A549 (cell line): ENCODE data around the gene PLXNA3. TPM values are rescaled to one million over a fixed set of nuclear protein-coding genes. Genes with fewer than 3 reads are reported as not detected.

ENCODE experiments used
- ATAC-seq, 2 experiments: fragments of 200-7000 bp in 1 of 2; fragments of >200 bp in 1 of 2; cut with Nextera tagmentation in 1 of 2; cut with Tn5 transposase in 1 of 2; 3 replicates each; pipeline versions ENCODE4 v1.8.0 to v1.9.1; 2018 to 2020; ENCODE audit warnings: mild to moderate bottlenecking in 1 of 2, moderate library complexity in 1 of 2
- CTCF ChIA-PET: fragments of 300-600 bp; sonication (Branson Sonifier 250); formaldehyde crosslinking; extraction: SDS; loops from one replicate; lab custom pipeline; 2021; ENCODE audit warnings: antibody characterized with exemption, inconsistent platforms; lab: Yijun Ruan, JAX
- POLR2A ChIA-PET: fragments of 350-600 bp; formaldehyde crosslinking; extraction: SDS; loops from one replicate; lab custom pipeline; 2021; ENCODE audit warnings: antibody characterized with exemption, inconsistent platforms; lab: Yijun Ruan, JAX
- DNase-seq, 2 experiments: peaks; one replicate each; pipeline versions ENCODE4 v3.0.0 to v3.0.0-alpha.2; 2011 to 2016; ENCODE audit warnings: low read depth in 1 of 2, low spot score in 1 of 2
- FAIRE-seq: peaks from 2 replicates; lab custom pipeline; 2011; peaks lifted over from hg19 to GRCh38; lab: Jason Lieb, UNC
- H3K27ac ChIP-seq, 2 experiments: fragments of >200 bp; sonication (Bioruptor Twin); formaldehyde crosslinking; 3 replicates each; pipeline ENCODE4 v1.5.1; 2016 to 2017
- H3K4me1 ChIP-seq: fragments of >200 bp; sonication (Bioruptor Twin); formaldehyde crosslinking; 3 replicates; pipeline ENCODE4 v1.6.1; 2016
- H3K4me2 ChIP-seq: fragments of >200 bp; sonication (Bioruptor Twin); formaldehyde crosslinking; 3 replicates; pipeline ENCODE4 v1.6.1; 2016
- H3K4me3 ChIP-seq: fragments of >200 bp; sonication (Bioruptor Twin); formaldehyde crosslinking; 3 replicates; pipeline ENCODE4 v1.5.1; 2016
- H3K9me3 ChIP-seq: fragments of >200 bp; sonication (Bioruptor Twin); formaldehyde crosslinking; 3 replicates; pipeline ENCODE4 v1.6.1; 2016
- BHLHE40 ChIP-seq: IDR thresholded peaks from 2 replicates; pipeline ENCODE4 v1.6.1; 2012; ENCODE audit warnings: low read depth, low read length, inconsistent platforms
- CBX2 ChIP-seq: fragments of 200-600 bp; sonication (generic); IDR thresholded peaks from 2 replicates; pipeline ENCODE4 v1.6.1; 2016; ENCODE audit warnings: low read depth, mild to moderate bottlenecking, borderline replicate concordance
- CBX8 ChIP-seq: fragments of 200-600 bp; sonication (generic); IDR thresholded peaks from 2 replicates; pipeline ENCODE4 v1.6.1; 2016
- CHD2 ChIP-seq: fragments of 150-350 bp; IDR thresholded peaks from 2 replicates; pipeline ENCODE4 v1.6.1; 2014; ENCODE audit warnings: low read length; ENCODE audit not compliant: partially characterized antibody
- CHD4 ChIP-seq: fragments of 200-600 bp; sonication (generic); IDR thresholded peaks from 2 replicates; pipeline ENCODE4 v1.6.1; 2016; ENCODE audit warnings: antibody characterized with exemption, mild to moderate bottlenecking, borderline replicate concordance
- EHF ChIP-seq: fragments of 250-450 bp; sonication (Bioruptor Pico); IDR thresholded peaks from 2 replicates; pipeline ENCODE4 v1.5.0; 2020; ENCODE audit warnings: mild to moderate bottlenecking
- HEYL ChIP-seq: fragments of 250-450 bp; sonication (Bioruptor Pico); IDR thresholded peaks from 2 replicates; pipeline ENCODE4 v1.8.0; 2021; ENCODE audit warnings: mild to moderate bottlenecking, moderate library complexity
- HOXB13 ChIP-seq: fragments of 250-450 bp; sonication (Bioruptor Pico); IDR thresholded peaks from 2 replicates; pipeline ENCODE4 v1.5.0; 2020; ENCODE audit warnings: low read depth, mild to moderate bottlenecking, moderate library complexity
- NPAS2 ChIP-seq: fragments of 250-450 bp; sonication (Bioruptor Pico); IDR thresholded peaks from 2 replicates; pipeline ENCODE4 v1.8.0; 2022; ENCODE audit warnings: mild to moderate bottlenecking, moderate library complexity, borderline replicate concordance
- NR3C1 ChIP-seq: fragments of >200 bp; sonication (Bioruptor Twin); formaldehyde crosslinking; IDR thresholded peaks from 3 replicates; pipeline ENCODE4 v1.6.1; 2017
- RARB ChIP-seq: fragments of 250-450 bp; sonication (Bioruptor Pico); IDR thresholded peaks from 2 replicates; pipeline ENCODE4 v1.8.0; 2021; ENCODE audit warnings: mild to moderate bottlenecking, moderate library complexity
- ZC3H11A ChIP-seq: fragments of 450-650 bp; IDR thresholded peaks from 2 replicates; pipeline ENCODE4 v1.6.1; 2014; ENCODE audit warnings: antibody characterized with exemption, mild to moderate bottlenecking
- ZFP36 ChIP-seq: fragments of 450-650 bp; IDR thresholded peaks from 2 replicates; pipeline ENCODE4 v1.6.1; 2014; ENCODE audit warnings: borderline replicate concordance; ENCODE audit not compliant: partially characterized antibody
- ZSCAN20 ChIP-seq: fragments of 250-450 bp; sonication (Bioruptor Pico); IDR thresholded peaks from 2 replicates; pipeline ENCODE4 v1.8.0; 2022; ENCODE audit warnings: mild to moderate bottlenecking, moderate library complexity
- WGBS: methylation state at CpG from one replicate; pipeline ENCODE4 v1.1.6; 2017; ENCODE audit errors: missing lambda C conversion rate; 5-methylcytosine and 5-hydroxymethylcytosine counted together
- polyA plus RNA-seq, 4 experiments: library from polyadenylated mRNA; depleted of rRNA in 3 of 4; stranded (reverse); fragments of >200 nt; fragmentation: RNase III in 1 of 4; extraction: RNeasy Plus Mini Kit Qiagen cat#74134 plus additional on column Dnase treatment in 1 of 4; gene quantifications; 2 replicates in 3 of 4; 3 replicates in 1 of 4; pipeline ENCODE4 v1.2.3, GENCODE V29; 2011 to 2017
- TF ChIP-seq, protein P1 (sequence below): IDR thresholded peaks from 2 replicates; pipeline ENCODE4 v1.6.1; 2012; ENCODE audit warnings: low read depth, borderline replicate concordance
- TF ChIP-seq, protein P2 (sequence below): IDR thresholded peaks from 2 replicates; pipeline ENCODE4 v1.6.1; 2012
- TF ChIP-seq, protein P3 (sequence below): fragments of 450-650 bp; IDR thresholded peaks from 2 replicates; pipeline ENCODE4 v1.6.1; 2014; ENCODE audit warnings: antibody characterized with exemption
- TF ChIP-seq, protein P4 (sequence below): fragments of >200 bp; sonication (Bioruptor Twin); formaldehyde crosslinking; IDR thresholded peaks from 3 replicates; pipeline ENCODE4 v1.6.1; 2016
- TF ChIP-seq, protein P5 (sequence below): fragments of 250-450 bp; sonication (Bioruptor Pico); IDR thresholded peaks from 2 replicates; pipeline ENCODE4 v1.5.0; 2020; ENCODE audit warnings: low read depth, mild to moderate bottlenecking, moderate library complexity
- TF ChIP-seq, protein P6 (sequence below): fragments of >200 bp; sonication (Bioruptor Twin); formaldehyde crosslinking; IDR thresholded peaks from 3 replicates; pipeline ENCODE4 v1.5.1; 2016

PLXNA3 gene
- polyA plus RNA-seq, 2 of the 4 experiments (the other 2 are of a cell fraction), result 3.4 to 10.1 TPM

DNA sequence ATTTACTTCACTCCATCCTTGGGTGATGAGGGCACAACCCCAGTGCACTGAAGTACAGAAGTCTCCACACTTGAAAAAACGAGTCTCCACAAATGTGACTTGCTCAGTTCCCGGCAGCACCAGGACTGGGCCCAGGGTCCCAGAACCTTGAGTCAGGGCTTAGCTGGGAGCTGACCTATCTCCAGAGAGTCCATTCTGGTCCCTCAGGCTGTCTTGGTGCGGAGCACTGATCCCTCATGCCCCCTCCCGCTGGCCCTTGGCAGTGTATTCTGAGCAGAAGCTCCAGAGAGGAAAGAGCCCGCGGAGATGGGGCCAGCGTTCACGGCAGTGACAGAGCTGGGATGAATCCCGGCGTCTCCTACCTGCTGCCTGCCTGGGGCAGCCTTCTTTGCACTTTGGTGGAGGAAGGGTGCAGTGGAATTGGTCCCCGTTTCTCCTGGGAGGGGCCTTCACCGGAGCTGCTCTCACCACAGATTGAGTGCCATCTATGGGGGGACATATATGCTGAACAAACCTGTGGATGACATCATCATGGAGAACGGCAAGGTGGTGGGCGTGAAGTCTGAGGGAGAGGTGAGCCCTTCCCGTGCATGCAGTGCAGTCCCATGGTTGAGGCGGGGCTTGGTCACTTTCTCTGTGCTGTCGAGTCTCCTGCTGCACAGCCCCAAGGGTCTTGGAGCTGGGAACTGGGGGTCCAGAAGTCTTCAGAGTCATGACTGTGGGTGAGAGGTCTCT is 17.3 kb upstream of the PLXNA3 start:
- DNase-seq (no peak), ATAC-seq (no peak), FAIRE-seq (no peak)
- TF ChIP-seq NR3C1 (no peak), RARB (CRISPR knock-in tag) (no peak), ZSCAN20 (CRISPR knock-in tag) (no peak), CBX8 (no peak), ZC3H11A (no peak), HEYL (CRISPR knock-in tag) (no peak), EHF (CRISPR knock-in tag) (no peak)
- TF ChIP-seq, protein P1, sequence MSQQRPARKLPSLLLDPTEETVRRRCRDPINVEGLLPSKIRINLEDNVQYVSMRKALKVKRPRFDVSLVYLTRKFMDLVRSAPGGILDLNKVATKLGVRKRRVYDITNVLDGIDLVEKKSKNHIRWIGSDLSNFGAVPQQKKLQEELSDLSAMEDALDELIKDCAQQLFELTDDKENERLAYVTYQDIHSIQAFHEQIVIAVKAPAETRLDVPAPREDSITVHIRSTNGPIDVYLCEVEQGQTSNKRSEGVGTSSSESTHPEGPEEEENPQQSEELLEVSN, result no peak
- TF ChIP-seq, protein P2, sequence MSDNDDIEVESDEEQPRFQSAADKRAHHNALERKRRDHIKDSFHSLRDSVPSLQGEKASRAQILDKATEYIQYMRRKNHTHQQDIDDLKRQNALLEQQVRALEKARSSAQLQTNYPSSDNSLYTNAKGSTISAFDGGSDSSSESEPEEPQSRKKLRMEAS, result no peak
- TF ChIP-seq, protein P3, sequence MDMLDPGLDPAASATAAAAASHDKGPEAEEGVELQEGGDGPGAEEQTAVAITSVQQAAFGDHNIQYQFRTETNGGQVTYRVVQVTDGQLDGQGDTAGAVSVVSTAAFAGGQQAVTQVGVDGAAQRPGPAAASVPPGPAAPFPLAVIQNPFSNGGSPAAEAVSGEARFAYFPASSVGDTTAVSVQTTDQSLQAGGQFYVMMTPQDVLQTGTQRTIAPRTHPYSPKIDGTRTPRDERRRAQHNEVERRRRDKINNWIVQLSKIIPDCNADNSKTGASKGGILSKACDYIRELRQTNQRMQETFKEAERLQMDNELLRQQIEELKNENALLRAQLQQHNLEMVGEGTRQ, result no peak
- 93% methylated on average over 12 of the region's 17 CpGs for WGBS
- H3K27ac ChIP-seq, result no peak overlapping the region
- H3K4me1 ChIP-seq, result peaks cover 24% of the 10 kb centered on the region
- H3K4me3 ChIP-seq, result no peak overlapping the region
- H3K4me2 ChIP-seq, result no peak overlapping the region
- POLR2A ChIA-PET, result interaction anchor here (0.7 kb wide), 1 partner anchor 18 kb away, joined by 6 read pairs; no protein-coding TSS in a partner anchor
- no peaks in the 10 kb centered on the region for H3K9me3 ChIP-seq
- CTCF ChIA-PET, result interaction anchor here (0.8 to 1.2 kb wide), 2 partner anchors 13 to 42 kb away, joined by 3 to 4 read pairs; partner anchors contain the start of gene ATP6AP1

DNA sequence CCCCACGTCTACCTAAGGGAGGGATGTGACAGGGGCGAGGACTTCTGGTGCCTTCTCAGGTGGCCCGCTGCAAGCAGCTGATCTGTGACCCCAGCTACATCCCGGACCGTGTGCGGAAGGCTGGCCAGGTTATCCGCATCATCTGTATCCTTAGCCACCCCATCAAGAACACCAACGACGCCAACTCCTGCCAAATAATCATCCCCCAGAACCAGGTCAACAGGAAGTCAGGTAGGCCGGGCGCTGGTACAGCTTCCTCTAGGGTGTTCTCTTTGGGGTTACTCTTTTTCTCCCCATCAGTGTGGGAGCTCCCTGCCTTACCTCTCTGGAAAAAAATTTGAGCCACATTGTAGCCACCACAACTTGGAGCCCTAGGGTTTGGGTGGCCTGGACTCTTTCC is 16.5 kb upstream of the PLXNA3 start:
- no peak for ATAC-seq
- no peak for DNase-seq
- ChIA-PET CTCF (interaction anchor here (1.1 to 1.2 kb wide), 2 partner anchors 12 to 14 kb away, joined by 3 read pairs; partner anchors contain the start of gene ATP6AP1), POLR2A (no interaction called here)
- Histone ChIP-seq H3K4me3 (no peak overlapping the region), H3K9me3 (no peaks in the 10 kb centered on the region), H3K4me1 (peaks cover 21% of the 10 kb centered on the region), H3K4me2 (no peak overlapping the region), H3K27ac (no peak overlapping the region)
- TF ChIP-seq EHF (CRISPR knock-in tag) (no peak), CHD4 (no peak), CBX2 (no peak), ZSCAN20 (CRISPR knock-in tag) (no peak), NR3C1 (no peak), HOXB13 (CRISPR knock-in tag) (no peak), NPAS2 (CRISPR knock-in tag) (no peak), BHLHE40 (no peak), CHD2 (no peak), ZFP36 (no peak)
- TF ChIP-seq, protein P1, result no peak
- TF ChIP-seq, protein P4, sequence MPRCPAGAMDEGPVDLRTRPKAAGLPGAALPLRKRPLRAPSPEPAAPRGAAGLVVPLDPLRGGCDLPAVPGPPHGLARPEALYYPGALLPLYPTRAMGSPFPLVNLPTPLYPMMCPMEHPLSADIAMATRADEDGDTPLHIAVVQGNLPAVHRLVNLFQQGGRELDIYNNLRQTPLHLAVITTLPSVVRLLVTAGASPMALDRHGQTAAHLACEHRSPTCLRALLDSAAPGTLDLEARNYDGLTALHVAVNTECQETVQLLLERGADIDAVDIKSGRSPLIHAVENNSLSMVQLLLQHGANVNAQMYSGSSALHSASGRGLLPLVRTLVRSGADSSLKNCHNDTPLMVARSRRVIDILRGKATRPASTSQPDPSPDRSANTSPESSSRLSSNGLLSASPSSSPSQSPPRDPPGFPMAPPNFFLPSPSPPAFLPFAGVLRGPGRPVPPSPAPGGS, result no peak
- TF ChIP-seq, protein P5, sequence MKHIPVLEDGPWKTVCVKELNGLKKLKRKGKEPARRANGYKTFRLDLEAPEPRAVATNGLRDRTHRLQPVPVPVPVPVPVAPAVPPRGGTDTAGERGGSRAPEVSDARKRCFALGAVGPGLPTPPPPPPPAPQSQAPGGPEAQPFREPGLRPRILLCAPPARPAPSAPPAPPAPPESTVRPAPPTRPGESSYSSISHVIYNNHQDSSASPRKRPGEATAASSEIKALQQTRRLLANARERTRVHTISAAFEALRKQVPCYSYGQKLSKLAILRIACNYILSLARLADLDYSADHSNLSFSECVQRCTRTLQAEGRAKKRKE (CRISPR knock-in tag), result no peak
- TF ChIP-seq, protein P6, sequence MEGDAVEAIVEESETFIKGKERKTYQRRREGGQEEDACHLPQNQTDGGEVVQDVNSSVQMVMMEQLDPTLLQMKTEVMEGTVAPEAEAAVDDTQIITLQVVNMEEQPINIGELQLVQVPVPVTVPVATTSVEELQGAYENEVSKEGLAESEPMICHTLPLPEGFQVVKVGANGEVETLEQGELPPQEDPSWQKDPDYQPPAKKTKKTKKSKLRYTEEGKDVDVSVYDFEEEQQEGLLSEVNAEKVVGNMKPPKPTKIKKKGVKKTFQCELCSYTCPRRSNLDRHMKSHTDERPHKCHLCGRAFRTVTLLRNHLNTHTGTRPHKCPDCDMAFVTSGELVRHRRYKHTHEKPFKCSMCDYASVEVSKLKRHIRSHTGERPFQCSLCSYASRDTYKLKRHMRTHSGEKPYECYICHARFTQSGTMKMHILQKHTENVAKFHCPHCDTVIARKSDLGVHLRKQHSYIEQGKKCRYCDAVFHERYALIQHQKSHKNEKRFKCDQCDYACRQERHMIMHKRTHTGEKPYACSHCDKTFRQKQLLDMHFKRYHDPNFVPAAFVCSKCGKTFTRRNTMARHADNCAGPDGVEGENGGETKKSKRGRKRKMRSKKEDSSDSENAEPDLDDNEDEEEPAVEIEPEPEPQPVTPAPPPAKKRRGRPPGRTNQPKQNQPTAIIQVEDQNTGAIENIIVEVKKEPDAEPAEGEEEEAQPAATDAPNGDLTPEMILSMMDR, result no peak
- 99% methylated on average over 8 of the region's 11 CpGs for WGBS
- no peak for FAIRE-seq
